ENCODE results near the gene HERC6.
"Not testable (repeated sequence)": the region's sequence is repeated elsewhere in the genome, so short reads cannot be mapped to it uniquely, and the experiment has no call there.

The HERC6 gene

DNA sequence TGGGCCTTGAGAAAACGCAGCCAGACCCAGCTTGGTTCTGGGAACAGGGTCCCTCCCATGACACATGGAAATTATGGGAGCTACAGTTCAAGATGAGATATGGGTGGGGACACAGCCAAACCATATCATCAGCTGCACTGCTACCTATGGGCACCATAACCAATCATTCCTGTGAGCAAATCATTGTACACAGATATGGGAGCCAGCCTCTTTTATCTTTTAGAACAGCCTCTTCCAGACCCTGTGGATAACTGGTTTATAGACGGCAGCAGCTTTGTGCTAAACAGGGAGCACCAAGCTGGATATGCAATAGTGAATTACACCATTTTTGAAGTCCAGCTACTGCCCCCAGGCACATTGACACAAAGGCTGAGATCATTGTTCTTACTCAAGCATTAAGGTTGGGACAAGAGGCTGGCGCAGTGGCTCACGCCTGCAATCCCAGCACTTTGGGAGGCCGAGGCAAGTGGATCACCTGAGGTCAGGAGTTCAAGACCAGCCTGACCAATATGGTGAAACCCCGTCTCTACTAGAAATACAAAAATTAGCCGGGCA, 69.6 kb downstream of the HERC6 start:
- DNase-seq = not testable (repeated sequence)

DNA sequence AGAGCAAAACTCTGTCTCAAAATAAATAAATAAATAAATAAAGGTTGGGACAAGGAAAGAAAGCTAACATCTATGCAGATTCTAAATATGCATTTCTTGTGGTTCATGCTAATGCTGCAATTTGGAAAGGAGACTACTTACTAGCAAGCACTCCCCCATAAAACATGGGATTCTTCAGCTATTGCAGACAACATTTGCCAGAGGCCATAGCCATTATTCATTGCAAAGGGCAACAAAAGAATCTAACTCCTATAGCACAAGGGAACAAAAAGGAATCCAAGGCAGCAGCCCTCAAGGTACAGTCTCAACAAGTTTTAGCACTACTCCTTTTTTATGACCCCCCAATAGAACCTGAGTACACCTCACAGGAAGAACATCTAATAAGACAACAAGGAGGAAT, 70.2 kb downstream of the HERC6 start:
- no peak for DNase-seq

DNA sequence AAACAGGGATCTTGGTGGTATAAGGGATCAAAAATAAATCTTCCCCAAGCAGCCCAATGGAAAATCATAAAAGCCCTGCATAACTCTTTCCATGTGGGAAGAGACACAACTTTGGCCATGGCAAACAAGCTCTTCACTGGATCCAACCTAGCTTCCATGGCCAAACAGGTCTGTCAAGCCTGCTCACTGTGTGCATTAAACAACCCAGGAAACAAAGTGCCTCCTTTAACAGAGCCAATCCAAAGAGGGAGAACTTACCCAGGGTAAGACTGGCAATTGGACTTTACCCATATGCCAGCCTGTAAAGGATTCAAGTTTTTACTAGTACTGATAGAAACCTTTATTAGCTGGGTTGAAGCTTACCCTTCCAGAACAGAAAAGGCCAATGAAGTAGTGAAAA, 70.6 kb downstream of the HERC6 start:
- DNase-seq = no peak

DNA sequence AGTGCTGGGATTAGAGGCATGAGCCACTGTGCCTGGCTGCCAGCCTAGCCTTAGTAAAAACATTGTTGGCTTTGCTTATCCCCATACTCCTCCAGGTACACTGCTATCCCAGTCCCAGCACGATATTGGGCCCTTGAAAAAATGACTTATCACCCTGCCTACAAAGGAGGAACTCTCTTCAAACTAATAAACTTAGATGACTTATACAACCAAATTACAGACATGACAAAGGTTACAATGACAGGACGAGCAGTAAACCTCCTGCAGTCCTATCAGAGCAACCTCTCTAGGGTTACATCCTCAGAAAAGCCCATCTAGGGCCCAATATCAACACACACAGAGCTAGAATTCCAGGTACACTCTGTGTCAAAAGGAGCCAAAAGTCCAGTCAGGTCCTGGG, 72.6 kb downstream of the HERC6 start:
- no peak for DNase-seq

DNA sequence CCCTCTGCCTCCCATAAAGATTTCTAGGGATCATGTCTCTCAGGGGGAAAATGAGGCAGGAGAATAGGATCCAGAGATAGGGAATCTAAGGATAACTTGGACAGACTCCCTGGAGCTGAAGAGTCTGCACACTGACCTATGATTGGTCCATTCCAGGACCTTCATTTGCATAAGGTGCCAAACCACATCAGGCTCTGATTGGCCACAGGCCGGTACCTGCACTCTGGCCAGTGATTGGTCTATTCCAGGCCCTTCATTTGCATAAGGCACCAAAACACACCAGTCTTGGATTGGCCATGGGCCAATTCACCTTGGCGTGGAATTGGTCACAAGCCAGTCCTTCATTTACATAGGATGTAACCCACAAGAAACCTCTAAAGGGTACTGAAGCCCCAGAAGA, 74.3 kb downstream of the HERC6 start:
- no peak for DNase-seq

DNA sequence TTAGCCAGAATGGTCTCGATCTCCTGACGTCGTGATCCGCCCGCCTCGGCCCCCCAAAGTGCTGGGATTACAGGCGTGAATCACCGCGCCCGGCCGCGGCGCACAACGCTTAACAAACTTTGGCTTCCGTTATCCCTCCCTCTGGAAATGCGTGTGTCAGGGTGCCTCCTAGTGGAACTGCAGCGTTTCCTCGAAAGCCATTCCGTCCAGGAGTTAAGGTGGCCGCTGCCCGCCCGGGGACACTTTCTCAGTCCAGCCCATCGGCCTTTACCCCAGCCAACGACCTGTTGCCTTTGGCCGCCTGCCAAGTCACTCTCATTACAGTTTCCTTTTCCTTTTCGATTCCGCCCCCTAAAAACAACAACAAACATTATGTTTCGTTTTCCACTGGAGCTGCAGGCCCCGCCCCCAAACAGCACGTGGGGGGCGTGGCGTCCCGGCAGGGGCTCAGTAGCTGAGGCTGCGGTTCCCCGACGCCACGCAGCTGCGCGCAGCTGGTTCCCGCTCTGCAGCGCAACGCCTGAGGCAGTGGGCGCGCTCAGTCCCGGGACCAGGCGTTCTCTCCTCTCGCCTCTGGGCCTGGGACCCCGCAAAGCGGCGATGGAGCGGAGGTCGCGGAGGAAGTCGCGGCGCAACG, 78.1 kb downstream of the HERC6 start, which contains the start of gene HERC5:
Gene HERC5, plus strand, starts transcription at position 450 of the 637 bp plus-strand sequence. Its CDS starts 151 bp downstream, at position 601.
- peak; percentile 88 for DNase-seq

DNA sequence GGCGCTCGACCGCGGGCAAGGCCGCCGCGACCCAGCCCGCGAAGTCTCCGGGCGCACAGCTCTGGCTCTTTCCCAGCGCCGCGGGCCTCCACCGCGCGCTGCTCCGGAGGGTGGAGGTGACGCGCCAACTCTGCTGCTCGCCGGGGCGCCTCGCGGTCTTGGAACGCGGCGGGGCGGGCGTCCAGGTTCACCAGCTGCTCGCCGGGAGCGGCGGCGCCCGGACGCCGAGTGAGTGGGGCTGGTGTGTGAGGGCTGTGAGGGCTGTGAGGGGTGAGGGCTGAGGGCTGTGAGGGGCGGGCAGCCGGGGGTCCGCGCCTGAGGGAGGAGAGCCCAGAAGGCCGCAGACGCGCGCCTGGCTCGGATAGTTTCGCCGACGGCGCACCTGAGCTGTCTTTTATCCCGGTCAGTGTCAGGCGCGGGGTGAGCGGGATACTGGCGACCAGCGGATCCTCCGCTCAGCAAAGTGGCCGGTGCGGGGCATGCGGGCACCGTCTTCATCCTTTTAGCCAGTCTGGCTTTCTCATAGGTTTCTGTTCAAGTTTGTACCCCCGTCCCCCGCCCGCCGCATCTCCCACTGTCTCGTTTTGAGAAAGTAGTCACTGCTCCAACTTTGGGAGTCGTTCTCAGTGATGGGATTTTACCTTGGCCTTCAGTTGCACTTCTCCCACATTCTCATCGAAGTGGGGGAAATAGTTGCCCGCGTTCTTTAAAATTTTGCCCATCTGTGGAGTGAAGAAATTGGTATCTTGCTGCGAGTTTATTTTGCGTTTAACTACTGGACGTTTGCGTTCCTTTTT, 78.9 kb downstream of the HERC6 start:
- DNase-seq = peak; percentile 47

DNA sequence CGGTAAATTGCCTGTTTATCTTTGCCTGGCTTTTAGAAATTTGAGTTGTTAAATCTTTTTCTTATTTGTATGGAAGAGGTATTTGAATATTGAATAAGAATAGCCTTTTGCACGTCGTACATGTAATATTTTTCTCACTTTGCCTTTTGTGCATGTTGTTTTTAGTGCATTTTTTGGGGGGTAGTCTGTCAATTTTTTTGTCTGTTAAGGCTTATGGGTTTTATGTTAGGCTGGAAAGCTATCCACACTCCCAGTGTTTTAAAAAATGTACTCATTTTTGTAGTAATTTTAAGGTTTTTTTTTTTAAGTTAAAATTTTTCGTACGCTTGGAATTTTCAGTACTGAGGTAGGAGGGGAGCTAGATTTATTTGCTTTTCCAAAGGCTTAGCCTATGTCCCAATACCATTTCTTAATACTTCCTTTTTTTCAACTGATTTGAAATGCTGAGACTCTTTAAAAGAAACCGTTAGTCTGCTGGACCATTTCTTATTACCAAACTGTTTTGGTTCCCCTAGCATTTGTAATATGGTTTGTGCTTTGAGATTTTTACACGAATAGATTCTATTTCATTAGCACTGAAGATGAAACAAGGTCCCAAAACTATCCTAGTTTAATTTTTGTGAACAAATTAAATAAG, 79.6 kb downstream of the HERC6 start:
- DNase-seq = no peak

DNA sequence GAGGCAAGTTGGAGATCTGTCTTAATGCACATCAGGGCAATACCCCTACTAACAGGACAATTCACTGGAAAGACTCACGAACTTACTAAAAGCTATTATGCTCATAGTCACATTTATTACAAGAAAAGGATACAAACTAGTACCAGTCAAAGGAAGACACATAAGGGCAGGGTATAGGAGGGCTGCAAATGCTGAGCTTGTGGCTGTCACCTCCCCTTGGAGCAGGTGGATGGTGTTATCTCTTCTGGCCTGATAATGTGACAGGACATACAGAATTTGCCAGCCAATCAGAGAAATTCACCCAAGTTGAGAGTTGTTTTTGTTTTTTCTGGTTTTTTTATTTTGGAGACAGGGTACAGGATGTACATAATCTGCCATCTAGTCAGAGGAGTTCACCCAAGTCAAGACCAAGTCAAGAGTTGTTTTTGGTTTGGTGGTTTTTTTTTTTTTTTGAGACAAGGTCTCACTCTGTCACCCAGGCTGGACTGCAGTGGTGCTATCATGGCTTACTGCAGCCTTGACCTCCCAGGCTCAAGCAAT, 87.1 kb downstream of the HERC6 start:
- DNase-seq = no peak

DNA sequence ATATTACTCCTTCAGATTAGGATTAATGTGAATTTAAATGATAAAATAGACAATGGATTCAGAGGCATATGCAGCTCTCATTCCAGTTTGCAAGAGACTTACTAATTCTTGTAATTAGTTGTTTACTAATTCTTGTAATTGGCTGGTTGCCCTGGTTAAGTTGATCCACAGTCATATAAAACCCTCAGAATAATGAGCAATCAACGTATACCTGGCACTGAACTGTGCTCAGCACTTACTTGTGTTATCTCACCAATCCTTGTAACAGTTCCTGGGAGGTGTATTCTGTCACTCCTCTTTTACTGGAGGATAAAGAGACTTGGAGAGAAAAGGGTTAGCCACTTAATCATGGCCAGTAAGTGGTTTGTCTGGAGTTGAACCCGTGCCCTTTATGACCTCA, 88.7 kb downstream of the HERC6 start:
- DNase-seq = no peak

DNA sequence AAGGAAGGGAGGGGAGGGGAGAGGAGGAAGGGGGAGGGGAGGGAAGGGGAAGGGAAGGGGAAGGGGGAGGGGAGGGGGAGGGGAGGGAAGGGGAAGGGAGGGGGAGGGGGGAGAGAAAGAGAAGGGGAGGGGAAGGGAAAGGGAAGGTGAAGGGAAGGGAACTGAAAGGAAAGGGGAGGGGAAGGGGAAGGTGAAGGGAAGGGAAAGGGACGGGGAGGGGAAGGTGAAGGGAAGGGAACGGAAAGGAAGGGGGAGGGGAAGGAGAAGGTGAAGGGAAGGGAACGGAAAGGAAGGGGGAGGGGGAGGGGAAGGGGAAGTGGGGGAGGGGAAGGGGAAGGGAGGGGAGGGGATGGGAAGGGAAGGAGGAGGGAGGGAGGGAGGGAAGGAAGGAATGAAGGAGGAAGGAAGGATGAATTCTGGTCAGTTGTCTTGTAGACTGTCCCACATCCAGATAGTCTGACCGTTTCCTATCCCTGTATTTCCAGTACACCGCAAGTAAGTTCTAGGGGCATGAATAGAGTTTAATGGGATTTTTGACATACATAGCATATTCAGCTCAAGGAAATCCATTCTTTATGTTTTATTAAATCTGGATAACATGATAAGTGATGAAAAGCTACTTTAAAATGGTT, 98.7 kb downstream of the HERC6 start:
- no peak for DNase-seq

DNA sequence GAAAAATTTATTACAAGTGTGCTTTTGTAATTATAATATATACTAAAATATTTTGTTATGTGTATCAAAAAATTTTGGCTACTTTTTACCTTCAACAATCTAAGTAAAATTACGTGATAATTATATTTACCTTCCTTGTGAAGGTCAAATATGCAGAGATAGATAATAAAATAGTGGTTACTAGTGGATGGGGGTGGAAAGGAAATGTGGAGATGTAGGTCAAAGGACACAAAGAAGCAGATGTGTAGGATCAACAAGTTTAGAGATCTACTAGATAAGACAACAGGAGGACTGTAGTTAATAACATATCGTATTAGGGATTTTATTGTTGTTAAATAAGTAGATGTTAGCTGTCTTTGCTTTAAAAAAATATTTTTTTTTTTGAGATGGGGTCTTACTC, 99.6 kb downstream of the HERC6 start:
- no peak for DNase-seq

DNA sequence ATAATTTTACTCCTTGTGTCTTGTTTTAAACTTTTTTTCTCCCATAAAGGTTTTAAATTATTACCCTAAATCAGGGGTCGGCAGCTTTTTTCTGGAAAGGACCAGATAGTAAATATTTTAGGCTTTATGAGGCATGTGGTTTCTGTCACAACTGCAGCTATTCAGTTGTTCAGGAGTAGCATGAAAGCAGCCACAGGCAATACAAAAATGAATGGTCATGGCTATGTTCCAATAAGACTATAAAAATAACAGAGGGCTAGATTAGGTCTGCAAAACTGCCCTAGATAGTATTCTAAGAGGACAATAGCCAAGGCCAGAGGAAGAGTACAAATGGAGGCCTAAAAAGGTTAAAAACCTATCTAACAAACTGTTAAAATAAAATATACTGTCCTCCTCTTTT, 102.9 kb downstream of the HERC6 start:
- no peak for DNase-seq

DNA sequence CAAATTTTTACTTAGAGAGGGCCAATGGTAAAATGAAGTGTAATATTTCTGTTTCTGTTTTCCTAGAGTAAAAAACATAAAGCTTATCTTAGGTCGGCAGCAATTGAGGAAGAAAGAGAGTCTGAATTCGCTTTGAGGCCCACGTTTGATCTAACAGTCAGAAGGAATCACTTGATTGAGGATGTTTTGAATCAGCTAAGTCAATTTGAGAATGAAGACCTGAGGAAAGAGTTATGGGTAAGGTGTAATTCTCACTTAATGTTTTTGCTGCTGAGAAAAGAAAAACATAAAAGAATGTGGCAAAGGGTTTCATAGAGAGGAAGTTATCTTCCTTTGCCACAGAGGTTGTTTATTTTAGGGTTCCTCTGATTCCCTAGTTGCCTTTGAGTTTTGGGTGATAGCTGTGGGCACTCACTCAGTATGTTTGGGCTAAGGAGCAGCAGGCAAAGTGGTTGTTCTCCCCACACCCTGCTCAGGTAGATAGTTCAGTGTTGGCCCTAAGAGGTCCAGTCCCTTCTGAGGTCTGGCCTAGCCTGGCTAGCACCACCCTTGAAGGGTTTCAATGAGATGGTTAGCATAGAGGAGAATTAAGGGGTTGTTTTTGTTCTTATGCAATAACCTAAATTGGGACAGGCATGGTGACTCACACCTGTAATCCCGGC, 110.6 kb downstream of the HERC6 start:
- no peak for DNase-seq

Data from NCI-H510A (cell line).